PFSK-1 (cell line): Measurements from ENCODE around the gene FANCD2.

Experiments
- FOXP2 ChIP-seq: optimal IDR thresholded peaks from 2 replicates; pipeline ENCODE3; 2011; ENCODE audit warnings: borderline replicate concordance, control low read depth, inconsistent platforms; ENCODE audit not compliant: insufficient read depth; ENCODE audit errors: extremely low read length, extremely low read depth
- POLR2AphosphoS5 ChIP-seq: IDR thresholded peaks from 2 replicates; pipeline ENCODE4 v1.6.1; 2012; ENCODE audit warnings: low read depth, mild to moderate bottlenecking, control low read depth, low read length, moderate library complexity
- REST ChIP-seq, 2 experiments: IDR thresholded peaks; 2 replicates each; pipeline versions ENCODE4 v1.6.1 to v1.8.0; 2011 to 2012; ENCODE audit warnings: low read depth in 2 of 2, low read length in 2 of 2, control low read depth in 1 of 2, inconsistent platforms in 1 of 2, mild to moderate bottlenecking in 1 of 2, moderate library complexity in 1 of 2; ENCODE audit not compliant: insufficient read depth in 1 of 2
- SIN3A ChIP-seq: IDR thresholded peaks from 2 replicates; pipeline ENCODE4 v1.6.1; 2012; ENCODE audit warnings: mild to moderate bottlenecking, low read length, moderate library complexity, borderline replicate concordance; ENCODE audit not compliant: insufficient read depth
- TAF1 ChIP-seq: IDR thresholded peaks from 2 replicates; pipeline ENCODE4 v1.6.1; 2012; ENCODE audit warnings: low read length, control low read depth, borderline replicate concordance; ENCODE audit not compliant: insufficient read depth

DNA sequence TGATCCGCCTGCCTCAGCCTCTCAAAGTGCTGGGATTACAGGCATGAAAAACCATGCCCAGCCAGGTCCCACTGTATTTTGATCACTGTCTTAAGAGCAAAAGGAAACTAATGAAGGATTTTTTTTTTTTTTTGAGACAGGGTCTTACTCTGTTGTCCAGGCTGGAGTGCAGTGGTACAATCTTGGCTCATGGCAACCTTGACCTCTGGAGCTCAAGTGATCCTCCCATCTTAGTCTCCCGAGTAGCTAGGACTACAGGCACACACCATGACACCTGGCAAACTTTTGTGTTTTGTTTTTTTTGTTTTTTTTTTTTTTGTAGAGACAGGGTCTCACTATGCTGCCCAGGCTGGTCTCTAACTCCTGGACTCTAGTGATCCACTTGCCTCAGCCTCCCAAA, 46.0 kb upstream of the FANCD2 start:
- TF ChIP-seq POLR2AphosphoS5 (no peak), TAF1 (no peak), REST (IDR thresholded peaks at IDR 0.05; ENCODE audit: insufficient read depth in 1 of 2, low read depth in 2 of 2, low read length in 2 of 2) (no peak), SIN3A (no peak), FOXP2 (no peak)
